ENCODE data around the gene ZNF212.
A peak's percentile ranks its signal among the peaks of the same experiment; 100 is the strongest.

DNA sequence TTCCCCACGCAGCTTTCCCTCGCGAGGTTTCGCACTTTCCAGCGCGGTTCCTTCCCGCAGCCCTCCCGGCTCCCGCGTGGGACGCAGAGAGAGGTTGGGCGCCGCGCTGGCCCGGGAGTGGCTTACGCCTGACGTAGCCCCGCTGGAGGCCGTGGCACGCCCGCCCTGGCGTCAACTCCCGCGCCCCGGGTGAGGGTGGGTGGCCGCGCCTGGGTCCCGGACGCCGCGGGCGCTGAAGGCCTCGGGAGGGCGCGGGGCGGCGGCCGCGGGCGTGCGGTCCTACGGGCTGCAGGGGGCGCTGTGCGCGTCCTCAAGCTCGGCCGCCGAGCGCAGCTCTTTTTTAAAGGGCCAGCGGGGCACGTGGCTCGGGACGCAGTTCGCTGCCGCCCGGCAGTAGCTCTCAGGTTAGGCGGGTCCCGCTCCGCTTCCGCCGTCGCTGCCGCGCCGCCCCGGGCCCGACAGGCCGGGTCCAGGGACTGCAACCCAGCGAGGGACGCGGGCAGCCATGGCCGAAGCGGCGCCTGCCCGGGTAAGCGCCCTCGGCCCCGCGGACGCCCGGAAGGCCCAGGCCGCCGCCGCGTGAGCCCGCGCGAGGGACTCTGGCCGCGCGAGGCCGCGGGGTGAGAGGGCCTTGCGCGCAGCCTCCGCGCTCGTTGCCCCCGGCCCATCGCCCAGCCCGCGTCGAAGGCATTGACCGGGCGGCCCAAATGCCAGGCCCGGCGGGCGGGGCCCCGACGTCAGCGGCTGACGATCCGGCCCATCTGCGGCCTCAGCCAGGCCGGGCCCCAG lies 22.6 kb downstream of the ZNF212 start, which contains the start of gene ZNF783:
- TF ChIP-seq, protein P1, sequence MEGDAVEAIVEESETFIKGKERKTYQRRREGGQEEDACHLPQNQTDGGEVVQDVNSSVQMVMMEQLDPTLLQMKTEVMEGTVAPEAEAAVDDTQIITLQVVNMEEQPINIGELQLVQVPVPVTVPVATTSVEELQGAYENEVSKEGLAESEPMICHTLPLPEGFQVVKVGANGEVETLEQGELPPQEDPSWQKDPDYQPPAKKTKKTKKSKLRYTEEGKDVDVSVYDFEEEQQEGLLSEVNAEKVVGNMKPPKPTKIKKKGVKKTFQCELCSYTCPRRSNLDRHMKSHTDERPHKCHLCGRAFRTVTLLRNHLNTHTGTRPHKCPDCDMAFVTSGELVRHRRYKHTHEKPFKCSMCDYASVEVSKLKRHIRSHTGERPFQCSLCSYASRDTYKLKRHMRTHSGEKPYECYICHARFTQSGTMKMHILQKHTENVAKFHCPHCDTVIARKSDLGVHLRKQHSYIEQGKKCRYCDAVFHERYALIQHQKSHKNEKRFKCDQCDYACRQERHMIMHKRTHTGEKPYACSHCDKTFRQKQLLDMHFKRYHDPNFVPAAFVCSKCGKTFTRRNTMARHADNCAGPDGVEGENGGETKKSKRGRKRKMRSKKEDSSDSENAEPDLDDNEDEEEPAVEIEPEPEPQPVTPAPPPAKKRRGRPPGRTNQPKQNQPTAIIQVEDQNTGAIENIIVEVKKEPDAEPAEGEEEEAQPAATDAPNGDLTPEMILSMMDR (IDR thresholded peaks at IDR 0.05): peak; percentile 87 to 97 (median 95)
- no peak for TF ChIP-seq POLR2A (IDR thresholded peaks at IDR 0.05)
